Keratinocyte (primary cell): Measurements from ENCODE around the gene OR2D3. TPM values are rescaled to one million over a fixed set of nuclear protein-coding genes. Genes with fewer than 3 reads are reported as not detected.

Source experiments
- DNase-seq: peaks from one replicate; pipeline ENCODE4 v3.0.0-alpha.2; 2011; ENCODE audit warnings: low read depth, missing footprints, low spot score
- FAIRE-seq: peaks from 2 replicates; lab custom pipeline; 2011; peaks lifted over from hg19 to GRCh38; lab: Jason Lieb, UNC
- H2AFZ ChIP-seq: 2 replicates; pipeline ENCODE4 v1.6.0; 2012; ENCODE audit warnings: low read length, control low read depth, inconsistent platforms; ENCODE audit not compliant: control insufficient read depth
- H3K27ac ChIP-seq: 2 replicates; pipeline ENCODE4 v1.5.1; 2011; ENCODE audit warnings: low read length; ENCODE audit not compliant: control insufficient read depth, insufficient read depth
- H3K27me3 ChIP-seq: 3 replicates; pipeline ENCODE4 v1.6.0; 2011; ENCODE audit warnings: low read length; ENCODE audit not compliant: control insufficient read depth, insufficient read depth; ENCODE audit errors: extremely low read depth
- H3K36me3 ChIP-seq, 2 experiments: 2 replicates in 1 of 2; 3 replicates in 1 of 2; pipeline ENCODE4 v1.5.1; 2011; ENCODE audit warnings: low read length in 2 of 2, mild to moderate bottlenecking in 1 of 2; ENCODE audit not compliant: control insufficient read depth in 2 of 2, insufficient read depth in 2 of 2; ENCODE audit errors: extremely low read depth in 1 of 2
- H3K4me1 ChIP-seq: 3 replicates; pipeline ENCODE4 v1.5.1; 2011; ENCODE audit warnings: low read length; ENCODE audit not compliant: control insufficient read depth, insufficient read depth; ENCODE audit errors: extremely low read depth
- H3K4me2 ChIP-seq: 3 replicates; pipeline ENCODE4 v1.6.0; 2011; ENCODE audit warnings: low read depth, low read length; ENCODE audit not compliant: control insufficient read depth, insufficient read depth; ENCODE audit errors: extremely low read depth
- H3K4me3 ChIP-seq, 3 experiments: fragments of 200-600 bp in 1 of 3; sonication (generic) in 1 of 3; 2 replicates in 2 of 3; 3 replicates in 1 of 3; pipeline ENCODE4 v1.5.1; 2011 to 2016; ENCODE audit warnings: low read length in 3 of 3, mild to moderate bottlenecking in 3 of 3, control low read depth in 2 of 3, inconsistent platforms in 1 of 3, low read depth in 1 of 3, mixed read lengths in 1 of 3, mixed run types in 1 of 3, moderate library complexity in 1 of 3; ENCODE audit not compliant: control insufficient read depth in 2 of 3, insufficient read depth in 2 of 3; ENCODE audit errors: extremely low read depth in 1 of 3
- H3K79me2 ChIP-seq: 2 replicates; pipeline ENCODE4 v1.6.0; 2012; ENCODE audit warnings: low read length; ENCODE audit not compliant: control insufficient read depth, insufficient read depth
- H3K9ac ChIP-seq: 3 replicates; pipeline ENCODE4 v1.6.0; 2011; ENCODE audit warnings: low read length; ENCODE audit not compliant: control insufficient read depth, insufficient read depth; ENCODE audit errors: extremely low read depth
- H3K9me1 ChIP-seq: 3 replicates; pipeline ENCODE4 v1.6.0; 2011; ENCODE audit warnings: low read length; ENCODE audit not compliant: control insufficient read depth, insufficient read depth; ENCODE audit errors: extremely low read depth
- H3K9me3 ChIP-seq: 2 replicates; pipeline ENCODE4 v1.5.1; 2012; ENCODE audit warnings: low read depth, low read length; ENCODE audit not compliant: control insufficient read depth
- H4K20me1 ChIP-seq: 3 replicates; pipeline ENCODE4 v1.6.0; 2011; ENCODE audit warnings: low read length; ENCODE audit not compliant: control insufficient read depth, insufficient read depth; ENCODE audit errors: extremely low read depth
- EZH2 ChIP-seq: IDR thresholded peaks from one replicate; pipeline ENCODE4 v1.6.1; 2012; ENCODE audit warnings: inconsistent platforms, mild to moderate bottlenecking, low read length, moderate library complexity
- dilution Hi-C: fragments of 300-500 bp; cut with MboI; formaldehyde crosslinking; loops from one replicate; pipeline ENCODE4 v1.7.0; 2020; ENCODE audit warnings: low sequenced_read_pairs; ENCODE audit not compliant: extremely low pct_ligation_motif_present
- polyA plus RNA-seq, 5 experiments: library from polyadenylated mRNA; depleted of rRNA in 3 of 5; stranded (reverse) in 3 of 5; stranded (forward) in 1 of 5; unstranded in 1 of 5; fragments of >200 nt; gene quantifications; 1 replicate in 1 of 5; 2 replicates in 3 of 5; 3 replicates in 1 of 5; pipeline versions ENCODE4 v1.2.1 to v1.2.3, GENCODE V29; 2011 to 2012; ENCODE audit warnings: missing spikeins in 2 of 5, low read depth in 1 of 5, low replicate concordance in 1 of 5
- TF ChIP-seq, protein P1 (sequence below), 3 experiments: IDR thresholded peaks in 1 of 3; conservative IDR thresholded peaks in 1 of 3; optimal IDR thresholded peaks in 1 of 3; 2 replicates in 2 of 3; 3 replicates in 1 of 3; pipeline versions ENCODE3 to v1.5.1; 2011; ENCODE audit warnings: low read length in 3 of 3, mild to moderate bottlenecking in 3 of 3, moderate library complexity in 2 of 3, control low read depth in 1 of 3, inconsistent platforms in 1 of 3; ENCODE audit not compliant: insufficient read depth in 2 of 3; ENCODE audit errors: extremely low read depth in 1 of 3

The OR2D3 gene
- polyA plus RNA-seq, 1 donor (not counting 4 experiments of a cell fraction or from before 2014, with no cell fraction given): not detected

DNA sequence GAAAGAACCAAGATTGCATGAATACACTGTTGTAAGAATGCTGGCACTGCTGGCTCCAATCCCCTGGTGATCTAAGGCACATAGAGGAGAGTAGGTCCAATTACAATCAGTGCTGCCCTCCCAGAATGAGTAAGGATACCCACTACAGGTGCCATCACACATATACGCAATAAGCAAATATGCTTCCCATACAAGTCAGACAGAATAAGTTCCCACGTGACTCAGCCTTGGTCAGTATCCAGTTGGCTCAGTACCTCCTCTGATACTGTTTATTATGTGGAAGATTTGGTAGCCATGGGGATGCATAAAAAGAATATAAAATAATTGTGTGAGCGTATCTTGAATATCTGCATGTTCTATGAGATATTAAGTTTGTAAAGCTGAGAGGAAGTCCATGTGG lies 8.9 kb upstream of the OR2D3 start:
- H3K4me3 ChIP-seq: no peak overlapping the region
- H3K9me1 ChIP-seq: no peaks in the 10 kb centered on the region
- no peak for DNase-seq
- dilution Hi-C loops: no loop called here
- no peaks in the 10 kb centered on the region for H3K79me2 ChIP-seq
- no peaks in the 10 kb centered on the region for H3K9me3 ChIP-seq
- no peaks in the 10 kb centered on the region for H4K20me1 ChIP-seq
- H3K4me2 ChIP-seq: no peak overlapping the region
- no peaks in the 10 kb centered on the region for H3K4me1 ChIP-seq
- H2AFZ ChIP-seq: no peak overlapping the region
- no peaks in the 10 kb centered on the region for H3K36me3 ChIP-seq
- FAIRE-seq: no peak
- H3K27ac ChIP-seq: no peak overlapping the region
- no peak for TF ChIP-seq EZH2
- TF ChIP-seq, protein P1, sequence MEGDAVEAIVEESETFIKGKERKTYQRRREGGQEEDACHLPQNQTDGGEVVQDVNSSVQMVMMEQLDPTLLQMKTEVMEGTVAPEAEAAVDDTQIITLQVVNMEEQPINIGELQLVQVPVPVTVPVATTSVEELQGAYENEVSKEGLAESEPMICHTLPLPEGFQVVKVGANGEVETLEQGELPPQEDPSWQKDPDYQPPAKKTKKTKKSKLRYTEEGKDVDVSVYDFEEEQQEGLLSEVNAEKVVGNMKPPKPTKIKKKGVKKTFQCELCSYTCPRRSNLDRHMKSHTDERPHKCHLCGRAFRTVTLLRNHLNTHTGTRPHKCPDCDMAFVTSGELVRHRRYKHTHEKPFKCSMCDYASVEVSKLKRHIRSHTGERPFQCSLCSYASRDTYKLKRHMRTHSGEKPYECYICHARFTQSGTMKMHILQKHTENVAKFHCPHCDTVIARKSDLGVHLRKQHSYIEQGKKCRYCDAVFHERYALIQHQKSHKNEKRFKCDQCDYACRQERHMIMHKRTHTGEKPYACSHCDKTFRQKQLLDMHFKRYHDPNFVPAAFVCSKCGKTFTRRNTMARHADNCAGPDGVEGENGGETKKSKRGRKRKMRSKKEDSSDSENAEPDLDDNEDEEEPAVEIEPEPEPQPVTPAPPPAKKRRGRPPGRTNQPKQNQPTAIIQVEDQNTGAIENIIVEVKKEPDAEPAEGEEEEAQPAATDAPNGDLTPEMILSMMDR (optimal IDR thresholded peaks at IDR 0.05 in 1 of 3, IDR thresholded peaks at IDR 0.05 in 1 of 3, conservative IDR thresholded peaks at IDR 0.05 in 1 of 3; ENCODE audit: extremely low read depth in 1 of 3, insufficient read depth in 2 of 3, low read length in 3 of 3): no peak
- H3K27me3 ChIP-seq: no peaks in the 10 kb centered on the region
- H3K9ac ChIP-seq: no peak overlapping the region

- Histone ChIP-seq H3K4me3 (no peak overlapping the region), H3K9me1 (no peaks in the 10 kb centered on the region), H4K20me1 (no peaks in the 10 kb centered on the region), H3K36me3 (no peaks in the 10 kb centered on the region), H3K9ac (no peak overlapping the region), H3K79me2 (no peaks in the 10 kb centered on the region), H3K27ac (no peak overlapping the region), H2AFZ (no peak overlapping the region), H3K4me2 (no peak overlapping the region), H3K27me3 (no peaks in the 10 kb centered on the region), H3K4me1 (no peaks in the 10 kb centered on the region), H3K9me3 (no peaks in the 10 kb centered on the region)
- FAIRE-seq: no peak
- no peak for DNase-seq
- dilution Hi-C loops: no loop called here
- TF ChIP-seq EZH2: no peak
- TF ChIP-seq, protein P1 (optimal IDR thresholded peaks at IDR 0.05 in 1 of 3, IDR thresholded peaks at IDR 0.05 in 1 of 3, conservative IDR thresholded peaks at IDR 0.05 in 1 of 3; ENCODE audit: extremely low read depth in 1 of 3, insufficient read depth in 2 of 3, low read length in 3 of 3): no peak
Observed at GRCh38 chr11:6919698-6920097, 1.1 kb upstream of the OR2D3 start.
